ENCODE results near the gene HSDL1.

DNA sequence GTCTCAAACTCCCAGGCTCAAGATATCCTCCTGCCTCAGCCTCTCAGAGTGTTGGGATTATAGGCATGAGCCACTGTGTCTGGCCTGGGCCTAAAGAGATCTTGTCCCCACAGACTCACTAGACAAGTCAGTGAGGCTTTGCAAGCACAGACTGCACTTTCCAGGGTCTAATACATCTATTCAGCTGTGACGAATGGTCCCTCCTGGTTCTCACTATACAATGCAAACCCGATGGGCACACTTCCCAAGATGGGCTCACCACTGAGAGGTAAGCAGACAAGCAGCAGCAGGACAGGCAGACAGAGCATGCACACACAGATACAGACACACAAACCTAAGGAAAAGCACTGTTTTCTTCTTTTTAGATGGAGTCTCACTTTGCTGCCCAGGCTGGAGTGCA is 37.1 kb downstream of the HSDL1 start:
- TF ChIP-seq EZH2phosphoT487 (IDR thresholded peaks at IDR 0.05; ENCODE audit: insufficient read depth, low read depth) (no peak), EZH2 (IDR thresholded peaks at IDR 0.05; ENCODE audit: insufficient read depth, poor library complexity, severe bottlenecking) (no peak)

All from GM23248 (cell line).